Heart left ventricle (tissue), 13 donors: ENCODE measurements around the gene FOXP4.

ENCODE experiments used
- CTCF ChIP-seq, 12 donors: fragments of 200-600 bp; sonication (generic) in 4 of 12; IDR thresholded peaks; one replicate each; pipeline versions ENCODE4 v1.5.0 to v1.8.0; 2018 to 2022; ENCODE audit warnings: antibody characterized with exemption in 12 of 12, mild to moderate bottlenecking in 5 of 12
- POLR2A ChIP-seq, 2 donors: fragments of 450-650 bp; IDR thresholded peaks; one replicate each; pipeline ENCODE4 v1.6.1; 2017; ENCODE audit warnings: antibody characterized with exemption in 2 of 2, mild to moderate bottlenecking in 2 of 2, moderate library complexity in 2 of 2
- donor health status: ischemic (EF 13 %, LVEDD 7.1; RV severe dilation, severe dysfunction).
- donor health status: DM: no; HTN: yes; CAD: no.
- donor health status: DM: no; HTN: no; CAD: no.
- donor health status: ischemic (EF 25% LVEDD 6.9; RV normal size, moderate dysfunction).
- donor health status: ischemic (EF 25% LVEDD 5.7; RV mildly dilated, moderate dysfunction).
- donor health status: ischemic (EF 35%, LVEDD 5.7; RV mildly dilated, moderate dysfunction).
- donor health status: nonischemic (EF 11% LVEDD 7.7; RV severe dilation, severe dysfunction).
- donor health status: DM: yes; HTN: yes; CAD: no.
- donor health status: PGD.
- donor health status: ischemic (EF 29% LVEDD 5.4; RV normal size, mild dysfunction).
- donor health status: nonischemic (EF 23%, LVEDD 6.1; RV moderate dilation, normal function).

DNA sequence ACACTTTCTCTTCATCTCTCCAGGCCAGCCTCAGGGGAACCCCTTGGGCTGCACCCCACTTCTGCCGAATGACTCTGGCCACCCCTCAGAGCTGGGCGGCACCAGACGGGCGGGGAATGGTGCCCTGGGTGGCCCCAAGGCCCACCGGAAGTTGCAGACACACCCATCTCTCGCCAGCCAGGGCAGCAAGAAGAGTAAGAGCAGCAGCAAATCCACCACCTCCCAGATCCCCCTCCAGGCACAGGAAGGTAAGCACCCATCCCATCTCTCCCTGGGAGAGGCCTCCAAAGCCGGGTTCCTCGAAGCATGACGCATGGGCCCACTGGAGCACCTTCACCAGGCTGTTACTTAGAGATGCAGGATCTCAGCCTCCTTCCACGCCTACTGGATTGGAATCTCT lies 103.4 kb downstream of the FOXP4 start:
- TF ChIP-seq CTCF (IDR thresholded peaks at IDR 0.05), result no peak
- no peak for TF ChIP-seq POLR2A (IDR thresholded peaks at IDR 0.05)
